ENCODE results near the gene GORASP1. TPM values are rescaled to one million over a fixed set of nuclear protein-coding genes. Genes with fewer than 3 reads are reported as not detected.

Gene GORASP1
- total RNA-seq, 4 donors from 2014 or later = 48.5 to 82.5 (median 76.8) TPM

DNA sequence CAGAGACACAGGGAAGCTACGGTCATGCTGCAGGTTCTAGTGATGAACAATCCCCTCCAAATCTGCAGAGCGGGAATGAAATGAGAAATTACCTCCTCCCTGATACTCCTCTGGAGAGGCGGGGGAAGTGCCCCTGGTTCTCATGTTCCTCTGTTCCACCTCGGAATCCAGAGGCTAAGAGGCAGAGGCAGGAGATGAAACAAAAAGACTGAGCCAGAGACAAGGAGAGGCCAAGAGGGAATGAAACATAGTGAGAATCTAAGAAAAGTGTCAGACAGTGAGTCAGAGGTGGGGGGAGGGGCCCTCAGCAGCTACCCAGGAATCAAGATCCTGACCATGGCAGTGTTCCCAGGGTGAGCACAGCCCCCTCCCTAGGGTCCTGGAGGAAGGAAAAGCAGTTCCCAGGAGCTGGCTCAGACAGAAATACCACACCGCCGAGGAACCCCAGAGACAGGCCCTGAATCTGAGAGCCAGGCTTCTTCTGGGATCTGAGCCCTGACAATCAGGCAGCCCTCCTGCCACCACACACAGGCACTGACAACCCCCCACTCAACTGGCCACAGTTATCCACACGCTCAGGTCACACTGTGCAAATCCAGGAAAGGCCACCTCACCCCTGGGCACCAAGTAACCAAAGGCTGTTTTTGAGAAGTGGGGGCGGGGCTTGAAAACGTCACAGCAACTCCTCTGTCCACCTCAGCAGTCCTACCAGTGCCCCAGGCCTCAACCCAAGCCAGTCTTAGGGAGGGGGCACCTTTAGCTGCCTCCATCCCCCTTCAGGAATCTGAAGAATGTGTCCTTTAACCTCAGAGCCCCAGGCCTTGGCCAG lies 43.6 kb upstream of the GORASP1 start:
- WGBS, 2 donors (ENCODE audit: low coverage in 1 of 2) = 0 to 7% methylated on average over 2 to 3 of the region's 9 CpGs
- ATAC-seq = peak; percentile 45
- peak overlapping the region; percentile 89 to 99 for H3K4me3 ChIP-seq
- H3K36me3 ChIP-seq = peaks cover 0 to 7% of the 10 kb centered on the region in 2 donors
- H3K9me3 ChIP-seq = no peaks in the 10 kb centered on the region
- no peaks in the 10 kb centered on the region for H3K27me3 ChIP-seq
- H3K27ac ChIP-seq = peak overlapping the region; percentile 98 to 100 (median 100)
- peaks cover 11 to 76% (median 53%) of the 10 kb centered on the region in 3 donors for H3K4me1 ChIP-seq
- TF ChIP-seq POLR2A (IDR thresholded peaks at IDR 0.05) (peak in 1 of 2 donors; percentile 13), POLR2AphosphoS5 (IDR thresholded peaks at IDR 0.05) (peak; percentile 81), EP300 (IDR thresholded peaks at IDR 0.05) (no peak)
- TF ChIP-seq, protein P1, sequence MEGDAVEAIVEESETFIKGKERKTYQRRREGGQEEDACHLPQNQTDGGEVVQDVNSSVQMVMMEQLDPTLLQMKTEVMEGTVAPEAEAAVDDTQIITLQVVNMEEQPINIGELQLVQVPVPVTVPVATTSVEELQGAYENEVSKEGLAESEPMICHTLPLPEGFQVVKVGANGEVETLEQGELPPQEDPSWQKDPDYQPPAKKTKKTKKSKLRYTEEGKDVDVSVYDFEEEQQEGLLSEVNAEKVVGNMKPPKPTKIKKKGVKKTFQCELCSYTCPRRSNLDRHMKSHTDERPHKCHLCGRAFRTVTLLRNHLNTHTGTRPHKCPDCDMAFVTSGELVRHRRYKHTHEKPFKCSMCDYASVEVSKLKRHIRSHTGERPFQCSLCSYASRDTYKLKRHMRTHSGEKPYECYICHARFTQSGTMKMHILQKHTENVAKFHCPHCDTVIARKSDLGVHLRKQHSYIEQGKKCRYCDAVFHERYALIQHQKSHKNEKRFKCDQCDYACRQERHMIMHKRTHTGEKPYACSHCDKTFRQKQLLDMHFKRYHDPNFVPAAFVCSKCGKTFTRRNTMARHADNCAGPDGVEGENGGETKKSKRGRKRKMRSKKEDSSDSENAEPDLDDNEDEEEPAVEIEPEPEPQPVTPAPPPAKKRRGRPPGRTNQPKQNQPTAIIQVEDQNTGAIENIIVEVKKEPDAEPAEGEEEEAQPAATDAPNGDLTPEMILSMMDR (IDR thresholded peaks at IDR 0.05) = peak in 2 of 4 experiments; percentile 3 to 5

DNA sequence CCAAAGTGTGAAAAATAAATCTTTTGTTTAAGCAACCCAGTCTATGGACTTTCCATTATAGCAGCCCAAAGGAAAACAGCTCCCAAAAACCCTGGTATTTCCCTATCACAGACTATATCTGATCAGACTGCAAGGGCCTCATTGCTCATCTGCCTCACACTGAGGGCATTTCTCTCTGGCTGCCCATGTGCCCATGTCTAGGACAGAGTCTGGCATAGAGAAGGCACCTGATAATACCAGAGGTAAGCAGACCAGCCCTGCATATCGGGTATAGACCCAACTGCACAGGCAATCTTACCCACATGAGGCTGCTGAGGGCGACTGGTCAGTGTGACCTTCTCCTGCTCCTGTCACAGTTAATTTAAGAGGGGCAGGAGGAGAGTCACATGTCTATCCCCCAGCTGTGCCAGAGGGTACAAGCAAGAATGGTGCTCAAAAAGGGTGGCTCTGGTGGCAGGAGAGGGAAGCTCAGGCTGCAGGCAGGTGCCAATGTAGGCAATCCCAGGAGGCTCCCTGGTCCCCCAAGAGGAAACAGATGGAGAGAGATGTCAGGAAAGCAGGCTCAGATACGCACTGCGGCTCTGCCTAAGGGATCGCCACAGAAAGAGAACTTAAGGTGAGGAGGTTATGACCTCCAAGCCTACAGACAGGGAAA lies 42.8 kb upstream of the GORASP1 start:
- Histone ChIP-seq H3K4me3 (peak overlapping the region in 1 of 2 donors; percentile 99), H3K9me3 (no peaks in the 10 kb centered on the region), H3K27me3 (no peaks in the 10 kb centered on the region), H3K27ac (peak overlapping the region; percentile 98 to 100 (median 100)), H3K4me1 (peaks cover 11 to 83% (median 59%) of the 10 kb centered on the region in 3 donors), H3K36me3 (peaks cover 0 to 14% of the 10 kb centered on the region in 2 donors)
- TF ChIP-seq, protein P1 (IDR thresholded peaks at IDR 0.05) = peak in 1 of 4 experiments; percentile 17
- no peak for TF ChIP-seq EP300 (IDR thresholded peaks at IDR 0.05)
- ATAC-seq = no peak
- 20% methylated on average over 4 of the region's 5 CpGs; no CpG with 5 or more reads in 1 of the 2 donors for WGBS, 2 donors (ENCODE audit: low coverage in 1 of 2)

DNA sequence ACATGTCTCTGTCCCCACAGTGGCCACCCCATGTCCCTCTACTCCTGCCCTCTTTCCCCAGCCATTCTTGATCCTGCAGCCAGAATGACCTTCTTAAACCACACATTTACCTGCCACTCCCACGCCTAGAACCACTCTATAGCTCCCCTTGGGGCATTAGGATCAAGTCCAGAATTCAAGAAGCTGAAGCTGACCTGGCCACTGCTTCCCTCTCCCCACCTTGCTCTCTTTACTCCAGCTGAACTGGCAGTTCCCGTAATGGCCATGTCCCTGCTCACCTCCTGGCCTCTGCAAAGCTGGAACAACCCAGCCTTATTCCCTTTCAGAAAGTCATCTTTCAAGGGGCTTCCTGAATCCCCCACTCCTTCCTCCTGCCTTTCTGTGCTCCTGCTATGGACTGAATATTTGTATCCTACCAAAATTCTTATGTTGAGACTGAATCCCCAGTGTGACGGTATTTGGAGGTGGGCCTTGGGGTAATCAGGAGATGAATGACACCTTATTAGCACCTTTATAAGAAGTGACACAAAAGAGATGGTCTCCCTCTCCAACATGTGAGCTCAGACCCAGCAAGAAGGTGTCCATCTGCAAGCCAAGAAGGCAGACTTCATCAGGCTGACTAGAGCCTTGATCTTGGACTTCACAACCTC lies 42.2 kb upstream of the GORASP1 start:
- no peak for ATAC-seq
- Histone ChIP-seq H3K27me3 (no peaks in the 10 kb centered on the region), H3K9me3 (no peaks in the 10 kb centered on the region), H3K4me3 (peak overlapping the region in 1 of 2 donors; percentile 99), H3K36me3 (peaks cover 0 to 21% of the 10 kb centered on the region in 2 donors), H3K27ac (peak overlapping the region in 3 of 4 donors; percentile 98 to 100 (median 100)), H3K4me1 (peaks cover 11 to 86% (median 59%) of the 10 kb centered on the region in 3 donors)
- TF ChIP-seq POLR2A (IDR thresholded peaks at IDR 0.05) (no peak), POLR2AphosphoS5 (IDR thresholded peaks at IDR 0.05) (no peak), EP300 (IDR thresholded peaks at IDR 0.05) (no peak)
- TF ChIP-seq, protein P1 (IDR thresholded peaks at IDR 0.05) = no peak
- WGBS, 2 donors (ENCODE audit: low coverage in 1 of 2) = 43 to 80% methylated on average over 3 of the region's 3 CpGs

DNA sequence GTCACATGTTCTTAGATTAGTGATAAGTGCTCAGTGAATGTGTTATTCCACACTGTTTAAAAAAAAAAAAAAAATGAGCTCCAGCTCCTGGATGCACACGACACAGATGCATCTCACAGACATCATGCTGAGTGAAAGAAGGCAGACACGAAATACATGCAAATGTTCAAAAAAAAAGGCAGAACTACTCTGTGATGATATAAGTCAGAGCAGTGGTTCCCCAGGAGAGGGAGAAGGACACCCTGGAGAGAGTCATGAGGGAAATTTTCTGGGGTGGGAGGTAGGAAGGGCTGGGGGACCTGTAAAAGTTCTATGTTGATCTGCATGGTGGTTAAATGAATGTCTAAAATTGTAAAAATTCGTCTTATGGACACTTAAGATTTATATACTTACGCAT lies 41.6 kb upstream of the GORASP1 start:
- Histone ChIP-seq H3K4me1 (peaks cover 11 to 82% (median 59%) of the 10 kb centered on the region in 3 donors), H3K4me3 (peak overlapping the region in 1 of 2 donors; percentile 18), H3K27me3 (no peaks in the 10 kb centered on the region), H3K9me3 (no peaks in the 10 kb centered on the region), H3K36me3 (peaks cover 0 to 26% of the 10 kb centered on the region in 2 donors), H3K27ac (peak overlapping the region in 3 of 4 donors; percentile 98 to 100 (median 100))
- 34 to 43% methylated on average over 4 of the region's 4 CpGs for WGBS, 2 donors (ENCODE audit: low coverage in 1 of 2)
- TF ChIP-seq, protein P1 (IDR thresholded peaks at IDR 0.05) = no peak
- TF ChIP-seq POLR2AphosphoS5 (IDR thresholded peaks at IDR 0.05) (no peak), POLR2A (IDR thresholded peaks at IDR 0.05) (no peak), EP300 (IDR thresholded peaks at IDR 0.05) (no peak)
- no peak for ATAC-seq
